HL-60 (cell line): ENCODE results near the gene SEMA7A.

ENCODE experiments used
- DNase-seq, 2 experiments: peaks; one replicate each; pipeline ENCODE4 v3.0.0-alpha.2; 2010 to 2020; ENCODE audit warnings: low read depth in 1 of 2, low spot score in 1 of 2
- H3K27ac ChIP-seq: fragments of 250-450 bp; sonication (Bioruptor Pico); replicated peaks from 2 replicates; pipeline ENCODE4 v1.5.1; 2020; ENCODE audit warnings: mild to moderate bottlenecking, moderate library complexity
- H3K27me3 ChIP-seq: fragments of 250-450 bp; sonication (Bioruptor Pico); 2 replicates; pipeline ENCODE4 v1.5.1; 2021; ENCODE audit warnings: mild to moderate bottlenecking, moderate library complexity; ENCODE audit not compliant: insufficient read depth, poor library complexity, severe bottlenecking
- H3K4me3 ChIP-seq: replicated peaks from 2 replicates; pipeline ENCODE4 v1.5.1; 2011; ENCODE audit warnings: mild to moderate bottlenecking, control low read depth, low read length; ENCODE audit not compliant: insufficient read depth
- GABPA ChIP-seq: IDR thresholded peaks from 2 replicates; pipeline ENCODE4 v1.6.1; 2012; ENCODE audit warnings: low read depth
- POLR2AphosphoS5 ChIP-seq: IDR thresholded peaks from 2 replicates; pipeline ENCODE4 v1.6.1; 2012; ENCODE audit warnings: low read depth
- REST ChIP-seq: IDR thresholded peaks from 2 replicates; pipeline ENCODE4 v1.6.1; 2012; ENCODE audit warnings: low read depth; ENCODE audit not compliant: insufficient replicate concordance
- SPI1 ChIP-seq: IDR thresholded peaks from 2 replicates; pipeline ENCODE4 v1.6.1; 2012; ENCODE audit warnings: low read depth, mild to moderate bottlenecking, borderline replicate concordance
- TF ChIP-seq, protein P1 (sequence below): IDR thresholded peaks from one replicate; pipeline ENCODE4 v1.5.1; 2011; ENCODE audit warnings: low read length, control low read depth, inconsistent platforms; ENCODE audit not compliant: insufficient read depth

Gene SEMA7A

DNA sequence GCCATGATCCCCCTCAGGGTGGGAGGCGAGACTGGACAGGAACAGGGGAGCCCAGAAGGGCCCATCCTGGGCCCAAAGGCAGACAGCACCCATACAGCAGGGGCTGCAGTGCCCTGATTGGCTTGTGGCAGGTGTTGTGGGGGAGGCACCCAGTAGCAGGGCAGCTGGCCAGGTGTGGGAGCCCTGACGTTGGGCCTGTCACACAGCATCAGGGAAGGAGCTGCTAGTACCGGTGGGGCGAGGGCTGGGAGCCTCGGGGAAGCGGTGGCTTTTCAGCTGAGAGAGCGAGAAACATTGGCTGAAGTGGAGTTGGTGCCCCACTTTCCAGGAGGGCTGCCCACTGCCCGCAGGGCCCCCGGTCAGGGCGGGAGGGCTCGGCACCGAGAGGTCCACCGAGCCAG, 46.6 kb downstream of the SEMA7A start:
- TF ChIP-seq GABPA (no peak), SPI1 (no peak), REST (no peak), POLR2AphosphoS5 (no peak)
- TF ChIP-seq, protein P1, sequence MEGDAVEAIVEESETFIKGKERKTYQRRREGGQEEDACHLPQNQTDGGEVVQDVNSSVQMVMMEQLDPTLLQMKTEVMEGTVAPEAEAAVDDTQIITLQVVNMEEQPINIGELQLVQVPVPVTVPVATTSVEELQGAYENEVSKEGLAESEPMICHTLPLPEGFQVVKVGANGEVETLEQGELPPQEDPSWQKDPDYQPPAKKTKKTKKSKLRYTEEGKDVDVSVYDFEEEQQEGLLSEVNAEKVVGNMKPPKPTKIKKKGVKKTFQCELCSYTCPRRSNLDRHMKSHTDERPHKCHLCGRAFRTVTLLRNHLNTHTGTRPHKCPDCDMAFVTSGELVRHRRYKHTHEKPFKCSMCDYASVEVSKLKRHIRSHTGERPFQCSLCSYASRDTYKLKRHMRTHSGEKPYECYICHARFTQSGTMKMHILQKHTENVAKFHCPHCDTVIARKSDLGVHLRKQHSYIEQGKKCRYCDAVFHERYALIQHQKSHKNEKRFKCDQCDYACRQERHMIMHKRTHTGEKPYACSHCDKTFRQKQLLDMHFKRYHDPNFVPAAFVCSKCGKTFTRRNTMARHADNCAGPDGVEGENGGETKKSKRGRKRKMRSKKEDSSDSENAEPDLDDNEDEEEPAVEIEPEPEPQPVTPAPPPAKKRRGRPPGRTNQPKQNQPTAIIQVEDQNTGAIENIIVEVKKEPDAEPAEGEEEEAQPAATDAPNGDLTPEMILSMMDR: no peak
- Histone ChIP-seq H3K4me3 (no peak overlapping the region), H3K27ac (no peak overlapping the region), H3K27me3 (no peaks in the 10 kb centered on the region)
- DNase-seq: no peak

- TF ChIP-seq GABPA: no peak
- TF ChIP-seq POLR2AphosphoS5: no peak
- TF ChIP-seq, protein P1: no peak
- TF ChIP-seq SPI1: no peak
- TF ChIP-seq REST: no peak
- Histone ChIP-seq H3K4me3 (no peak overlapping the region), H3K27me3 (no peaks in the 10 kb centered on the region), H3K27ac (no peak overlapping the region)
- no peak for DNase-seq
These were observed 47.1 kb downstream of the SEMA7A start for GRCh38 chr15:74386496-74387140.

DNA sequence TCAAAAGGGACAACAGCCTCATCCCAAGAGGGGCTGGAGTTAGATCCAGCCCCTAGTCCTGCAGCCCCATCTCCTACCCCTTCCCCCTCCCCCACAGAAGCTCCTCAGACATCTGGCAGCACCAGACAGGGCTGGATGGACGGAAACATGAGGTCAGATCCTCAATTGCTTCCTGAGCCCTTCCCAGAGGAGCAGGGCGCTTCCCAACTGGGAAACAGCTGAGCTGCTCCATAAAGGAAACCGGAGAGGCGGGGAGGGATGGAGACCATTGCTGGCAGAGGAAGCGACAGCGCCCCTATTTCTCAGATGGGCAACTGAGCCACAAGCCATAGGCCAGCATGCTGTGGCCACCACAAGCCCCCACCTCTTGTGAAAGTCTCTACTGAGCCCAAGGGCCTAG, 48.0 kb downstream of the SEMA7A start:
- DNase-seq: no peak
- H3K4me3 ChIP-seq: no peak overlapping the region
- H3K27ac ChIP-seq: no peak overlapping the region
- TF ChIP-seq, protein P1: no peak
- TF ChIP-seq SPI1 (no peak), GABPA (no peak), POLR2AphosphoS5 (no peak), REST (no peak)
- no peaks in the 10 kb centered on the region for H3K27me3 ChIP-seq
